ENCODE results near the gene FAM117B. TPM values are rescaled to one million over a fixed set of nuclear protein-coding genes. Genes with fewer than 3 reads are reported as not detected.

Gene FAM117B
- total RNA-seq, 4 donors from 2014 or later: 9.2 to 17.5 (median 12.5) TPM

- Histone ChIP-seq H3K4me1 (no peaks in the 10 kb centered on the region), H3K9me3 (peaks cover 0 to 35% (median 11%) of the 10 kb centered on the region in 4 donors), H3K4me3 (no peak overlapping the region), H3K27ac (no peak overlapping the region), H3K27me3 (no peaks in the 10 kb centered on the region), H3K36me3 (no peaks in the 10 kb centered on the region)
- no peak for TF ChIP-seq EP300 (IDR thresholded peaks at IDR 0.05)
- TF ChIP-seq POLR2A (IDR thresholded peaks at IDR 0.05): no peak
- TF ChIP-seq CTCF (IDR thresholded peaks at IDR 0.05): no peak
- 80 to 93% methylated on average over 3 of the region's 3 CpGs for WGBS, 2 donors
- DNase-seq (ENCODE audit: low spot score in 2 of 2): no peak
These were observed 83.0 kb downstream of the FAM117B start for GRCh38 chr2:202717598-202718310.

- DNase-seq (ENCODE audit: low spot score in 2 of 2): no peak
- WGBS, 2 donors: 52% methylated on average over 4 of the region's 4 CpGs
- H3K36me3 ChIP-seq: no peaks in the 10 kb centered on the region
These were observed 83.8 kb downstream of the FAM117B start for GRCh38 chr2:202718614-202719013.

GRCh38 chr2:202720226-202720625 is 85.5 kb downstream of the FAM117B start:
- Histone ChIP-seq H3K9me3 (peaks cover 0 to 21% (median 4%) of the 10 kb centered on the region in 4 donors), H3K27ac (no peak overlapping the region), H3K27me3 (no peaks in the 10 kb centered on the region), H3K4me1 (no peaks in the 10 kb centered on the region), H3K36me3 (no peaks in the 10 kb centered on the region), H3K4me3 (no peak overlapping the region)
- no peak for DNase-seq (ENCODE audit: low spot score in 2 of 2)
- WGBS, 2 donors: 69 to 77% methylated on average over 2 of the region's 2 CpGs
- TF ChIP-seq CTCF (IDR thresholded peaks at IDR 0.05): no peak

More at GRCh38 chr2:202718614-202719013, 83.8 kb downstream of the FAM117B start:
- H3K4me3 ChIP-seq: no peak overlapping the region
- H3K4me1 ChIP-seq: no peaks in the 10 kb centered on the region
- H3K27ac ChIP-seq: no peak overlapping the region
- peaks cover 0 to 27% (median 7%) of the 10 kb centered on the region in 4 donors for H3K9me3 ChIP-seq
- H3K27me3 ChIP-seq: no peaks in the 10 kb centered on the region
- no peak for TF ChIP-seq POLR2A (IDR thresholded peaks at IDR 0.05)
- no peak for TF ChIP-seq EP300 (IDR thresholded peaks at IDR 0.05)
- no peak for TF ChIP-seq CTCF (IDR thresholded peaks at IDR 0.05)

- TF ChIP-seq CTCF (IDR thresholded peaks at IDR 0.05) (no peak), EP300 (IDR thresholded peaks at IDR 0.05) (no peak), POLR2A (IDR thresholded peaks at IDR 0.05) (no peak)
- no peak overlapping the region for H3K27ac ChIP-seq
- H3K9me3 ChIP-seq: peaks cover 0 to 8% (median under 1%) of the 10 kb centered on the region in 4 donors
- DNase-seq (ENCODE audit: low spot score in 2 of 2): no peak
- H3K4me3 ChIP-seq: no peak overlapping the region
- WGBS, 2 donors: 73 to 76% methylated on average over 3 of the region's 3 CpGs
- H3K4me1 ChIP-seq: no peaks in the 10 kb centered on the region
- peaks cover 0 to 10% (median 0%) of the 10 kb centered on the region in 3 donors for H3K36me3 ChIP-seq
- no peaks in the 10 kb centered on the region for H3K27me3 ChIP-seq
These were observed 86.9 kb downstream of the FAM117B start for GRCh38 chr2:202721621-202722020.

- no peak for DNase-seq (ENCODE audit: low spot score in 2 of 2)
- no peak overlapping the region for H3K27ac ChIP-seq
- no peak overlapping the region for H3K4me3 ChIP-seq
- H3K9me3 ChIP-seq: no peaks in the 10 kb centered on the region
- peaks cover 0 to 21% (median 0%) of the 10 kb centered on the region in 3 donors for H3K36me3 ChIP-seq
- H3K4me1 ChIP-seq: no peaks in the 10 kb centered on the region
- H3K27me3 ChIP-seq: no peaks in the 10 kb centered on the region
- TF ChIP-seq POLR2A (IDR thresholded peaks at IDR 0.05): no peak
- no peak for TF ChIP-seq EP300 (IDR thresholded peaks at IDR 0.05)
- no peak for TF ChIP-seq CTCF (IDR thresholded peaks at IDR 0.05)
- WGBS, 2 donors: 94% methylated on average over 5 of the region's 5 CpGs
These were observed 89.0 kb downstream of the FAM117B start for GRCh38 chr2:202723746-202724145.

Data from tibial nerve (tissue), 4 donors.